Adrenal gland (tissue), 5 donors: ENCODE data around the gene PCSK4.

Experiments used
- POLR2A ChIP-seq, 2 donors: fragments of 450-650 bp; IDR thresholded peaks; one replicate each; pipeline ENCODE4 v1.6.1; 2017; ENCODE audit warnings: antibody characterized with exemption in 2 of 2, mild to moderate bottlenecking in 2 of 2, moderate library complexity in 1 of 2
- TF ChIP-seq, protein P1 (sequence below), 6 experiments: fragments of 450-650 bp in 4 of 6; fragments of 200-600 bp in 2 of 6; sonication (generic) in 1 of 6; IDR thresholded peaks; 1 replicate in 5 of 6; 2 replicates in 1 of 6; pipeline versions ENCODE4 v1.5.1 to v1.8.0; 2016 to 2021; ENCODE audit warnings: antibody characterized with exemption in 6 of 6, mild to moderate bottlenecking in 2 of 6, moderate library complexity in 1 of 6
- donor health status: DM: no; HTN: no; CAD: no.

DNA sequence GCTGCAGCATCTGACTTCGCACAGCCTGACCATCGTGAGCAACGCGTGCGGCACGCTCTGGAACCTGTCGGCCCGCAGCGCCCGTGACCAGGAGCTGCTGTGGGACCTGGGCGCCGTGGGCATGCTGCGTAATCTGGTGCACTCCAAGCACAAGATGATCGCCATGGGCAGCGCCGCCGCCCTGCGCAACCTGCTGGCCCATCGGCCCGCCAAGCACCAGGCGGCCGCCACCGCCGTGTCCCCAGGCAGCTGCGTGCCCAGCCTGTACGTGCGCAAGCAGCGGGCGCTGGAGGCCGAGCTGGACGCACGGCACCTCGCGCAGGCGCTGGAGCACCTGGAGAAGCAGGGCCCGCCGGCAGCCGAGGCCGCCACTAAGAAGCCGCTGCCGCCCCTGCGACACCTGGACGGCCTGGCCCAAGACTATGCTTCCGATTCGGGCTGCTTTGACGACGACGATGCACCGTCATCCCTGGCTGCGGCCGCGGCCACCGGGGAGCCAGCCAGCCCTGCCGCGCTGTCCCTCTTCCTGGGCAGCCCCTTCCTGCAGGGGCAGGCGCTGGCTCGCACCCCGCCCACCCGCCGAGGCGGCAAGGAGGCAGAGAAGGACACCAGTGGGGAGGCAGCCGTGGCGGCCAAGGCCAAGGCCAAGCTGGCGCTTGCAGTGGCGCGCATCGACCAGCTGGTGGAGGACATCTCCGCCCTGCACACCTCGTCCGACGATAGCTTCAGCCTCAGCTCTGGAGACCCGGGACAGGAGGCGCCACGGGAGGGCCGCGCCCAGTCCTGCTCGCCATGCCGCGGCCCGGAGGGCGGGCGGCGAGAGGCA is 24.7 kb downstream of the PCSK4 start:
- TF ChIP-seq, protein P1, sequence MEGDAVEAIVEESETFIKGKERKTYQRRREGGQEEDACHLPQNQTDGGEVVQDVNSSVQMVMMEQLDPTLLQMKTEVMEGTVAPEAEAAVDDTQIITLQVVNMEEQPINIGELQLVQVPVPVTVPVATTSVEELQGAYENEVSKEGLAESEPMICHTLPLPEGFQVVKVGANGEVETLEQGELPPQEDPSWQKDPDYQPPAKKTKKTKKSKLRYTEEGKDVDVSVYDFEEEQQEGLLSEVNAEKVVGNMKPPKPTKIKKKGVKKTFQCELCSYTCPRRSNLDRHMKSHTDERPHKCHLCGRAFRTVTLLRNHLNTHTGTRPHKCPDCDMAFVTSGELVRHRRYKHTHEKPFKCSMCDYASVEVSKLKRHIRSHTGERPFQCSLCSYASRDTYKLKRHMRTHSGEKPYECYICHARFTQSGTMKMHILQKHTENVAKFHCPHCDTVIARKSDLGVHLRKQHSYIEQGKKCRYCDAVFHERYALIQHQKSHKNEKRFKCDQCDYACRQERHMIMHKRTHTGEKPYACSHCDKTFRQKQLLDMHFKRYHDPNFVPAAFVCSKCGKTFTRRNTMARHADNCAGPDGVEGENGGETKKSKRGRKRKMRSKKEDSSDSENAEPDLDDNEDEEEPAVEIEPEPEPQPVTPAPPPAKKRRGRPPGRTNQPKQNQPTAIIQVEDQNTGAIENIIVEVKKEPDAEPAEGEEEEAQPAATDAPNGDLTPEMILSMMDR (IDR thresholded peaks at IDR 0.05) = peak in 5 of 6 experiments; percentile 19 to 48 (median 36)
- no peak for TF ChIP-seq POLR2A (IDR thresholded peaks at IDR 0.05)
